HepG2 (cell line): Measurements from ENCODE around the gene PKDREJ. TPM values are rescaled to one million over a fixed set of nuclear protein-coding genes. Genes with fewer than 3 reads are reported as not detected.
"Not testable (repeated sequence)": the region's sequence is repeated elsewhere in the genome, so short reads cannot be mapped to it uniquely, and the experiment has no call there.

Source experiments
- ATAC-seq: fragments of 200-7000 bp; cut with Tn5 transposase; 3 replicates; pipeline ENCODE4 v1.9.1; 2020; ENCODE audit warnings: mild to moderate bottlenecking, moderate library complexity
- BruUV-seq: library from RNA; stranded (reverse); fragments of 400-500 nt; replicated peaks from 2 replicates; lab custom pipeline; 2021; lab: Mats Ljungman, UMichigan
- CTCF ChIA-PET: fragments of 300-600 bp; formaldehyde crosslinking; extraction: SDS; loops from one replicate; lab custom pipeline; 2021; ENCODE audit warnings: low total read pairs, inconsistent platforms, low intra/inter-chr PET ratio; lab: Yijun Ruan, JAX
- POLR2A ChIA-PET: fragments of 350-600 bp; sonication (Branson Sonifier 250); formaldehyde crosslinking; loops from one replicate; lab custom pipeline; 2020; ENCODE audit warnings: antibody characterized with exemption, inconsistent platforms; lab: Yijun Ruan, JAX
- DNase-seq: peaks from one replicate; pipeline ENCODE4 v3.0.0-alpha.2; 2015; ENCODE audit warnings: low spot score
- FAIRE-seq: peaks from 3 replicates; lab custom pipeline; 2011; peaks lifted over from hg19 to GRCh38; lab: Jason Lieb, UNC
- H2AFZ ChIP-seq: one replicate; pipeline ENCODE4 v1.6.1; 2011; ENCODE audit warnings: low read length, inconsistent platforms
- H3K27ac ChIP-seq: fragments of 300-600 bp; 3 replicates; pipeline ENCODE4 v1.8.0; 2011; ENCODE audit warnings: mixed run types, mild to moderate bottlenecking, mixed read lengths, low read length, inconsistent platforms; ENCODE audit not compliant: insufficient read depth; ENCODE audit errors: extremely low read length
- H3K27me3 ChIP-seq, 2 experiments: fragments of 200-600 bp in 1 of 2; 2 replicates in 1 of 2; 3 replicates in 1 of 2; pipeline versions ENCODE4 v1.6.0 to v1.8.0; 2011; ENCODE audit warnings: low read length in 2 of 2, mild to moderate bottlenecking in 2 of 2, moderate library complexity in 2 of 2, inconsistent platforms in 1 of 2; ENCODE audit not compliant: insufficient read depth in 2 of 2, control insufficient read depth in 1 of 2
- H3K36me3 ChIP-seq, 2 experiments: fragments of 200-600 bp in 1 of 2; replicated peaks in 1 of 2; 2 replicates in 1 of 2; 3 replicates in 1 of 2; pipeline versions ENCODE4 v1.5.1 to v1.8.0; 2011; ENCODE audit warnings: low read length in 2 of 2, inconsistent platforms in 1 of 2; ENCODE audit not compliant: insufficient read depth in 2 of 2, control insufficient read depth in 1 of 2
- H3K4me1 ChIP-seq: 2 replicates; pipeline ENCODE4 v1.5.1; 2012; ENCODE audit warnings: low read length, inconsistent platforms; ENCODE audit not compliant: insufficient read depth
- H3K4me2 ChIP-seq: 2 replicates; pipeline ENCODE4 v1.6.0; 2011; ENCODE audit warnings: low read depth, low read length, inconsistent platforms
- H3K4me3 ChIP-seq, 3 experiments: fragments of 200-600 bp in 1 of 3; sonication (generic), shearing (Covaris generic) in 1 of 3; replicated peaks in 1 of 3; 2 replicates each; pipeline ENCODE4 v1.5.1; 2011 to 2016; ENCODE audit warnings: low read length in 3 of 3, inconsistent platforms in 2 of 3, low read depth in 2 of 3, mild to moderate bottlenecking in 2 of 3, control low read depth in 1 of 3, mixed read lengths in 1 of 3; ENCODE audit not compliant: insufficient read depth in 1 of 3
- H3K79me2 ChIP-seq: one replicate; pipeline ENCODE4 v1.6.1; 2011; ENCODE audit warnings: low read length, inconsistent platforms; ENCODE audit not compliant: insufficient read depth
- H3K9ac ChIP-seq: 2 replicates; pipeline ENCODE4 v1.6.0; 2011; ENCODE audit warnings: mild to moderate bottlenecking, low read depth, low read length, inconsistent platforms; ENCODE audit not compliant: insufficient read depth
- H3K9me3 ChIP-seq: 2 replicates; pipeline ENCODE4 v1.5.1; 2012; ENCODE audit warnings: mild to moderate bottlenecking, low read length
- H4K20me1 ChIP-seq: 2 replicates; pipeline ENCODE4 v1.6.0; 2011; ENCODE audit warnings: inconsistent platforms, mild to moderate bottlenecking, low read length, moderate library complexity; ENCODE audit not compliant: insufficient read depth
- CENPX ChIP-seq: sonication (generic); formaldehyde crosslinking; IDR thresholded peaks from 2 replicates; pipeline ENCODE4 v1.9.0; 2021; ENCODE audit warnings: mild to moderate bottlenecking, missing genetic modification reagents, moderate library complexity
- DPF2 ChIP-seq: sonication (generic); formaldehyde crosslinking; IDR thresholded peaks from 2 replicates; pipeline ENCODE4 v1.4.0; 2020; ENCODE audit warnings: mild to moderate bottlenecking, low read depth, missing genetic modification reagents, borderline replicate concordance
- PHF5A ChIP-seq: IDR thresholded peaks from one replicate; pipeline ENCODE4 v1.6.1; 2018; ENCODE audit warnings: low read depth, missing genetic modification reagents; ENCODE audit not compliant: unreplicated experiment
- RARA ChIP-seq: IDR thresholded peaks from 2 replicates; pipeline ENCODE4 v1.6.1; 2016; ENCODE audit warnings: missing genetic modification reagents, missing compliant biosample characterization
- SNRNP70 ChIP-seq: fragments of 200-400 bp; formaldehyde crosslinking; IDR thresholded peaks from 2 replicates; pipeline ENCODE4 v1.6.1; 2017; ENCODE audit warnings: mild to moderate bottlenecking, low read depth, low read length, moderate library complexity
- SP1 ChIP-seq, 2 experiments: fragments of 450-650 bp in 1 of 2; sonication (generic) in 1 of 2; formaldehyde crosslinking in 1 of 2; IDR thresholded peaks; 2 replicates each; pipeline versions ENCODE4 v1.4.0 to v1.6.1; 2016 to 2020; ENCODE audit warnings: missing genetic modification reagents in 1 of 2
- TFAP4 ChIP-seq: sonication (generic); IDR thresholded peaks from 2 replicates; pipeline ENCODE4 v1.6.1; 2016; ENCODE audit warnings: low read depth, borderline replicate concordance
- ZNF12 ChIP-seq: sonication (generic); formaldehyde crosslinking; IDR thresholded peaks from 2 replicates; pipeline ENCODE4 v1.5.0; 2020; ENCODE audit warnings: missing genetic modification reagents
- ZNF382 ChIP-seq: sonication (generic); formaldehyde crosslinking; IDR thresholded peaks from 2 replicates; pipeline ENCODE4 v1.5.0; 2020; ENCODE audit warnings: missing genetic modification reagents, mild to moderate bottlenecking, borderline replicate concordance
- ZNF546 ChIP-seq: sonication (generic); formaldehyde crosslinking; conservative IDR thresholded peaks from 2 replicates; pipeline ENCODE4 v1.8.1; 2023; ENCODE audit warnings: mild to moderate bottlenecking, missing genetic modification reagents
- ZNF691 ChIP-seq: sonication (generic); formaldehyde crosslinking; IDR thresholded peaks from 2 replicates; pipeline ENCODE4 v1.4.0; 2020; ENCODE audit warnings: missing genetic modification reagents, low read depth, mild to moderate bottlenecking, borderline replicate concordance
- ZNF713 ChIP-seq: sonication (generic); formaldehyde crosslinking; IDR thresholded peaks from 2 replicates; pipeline ENCODE4 v1.4.0; 2020; ENCODE audit warnings: mild to moderate bottlenecking, missing genetic modification reagents
- ZNF878 ChIP-seq: sonication (generic); formaldehyde crosslinking; IDR thresholded peaks from 2 replicates; pipeline ENCODE4 v1.8.1; 2023; ENCODE audit warnings: mild to moderate bottlenecking, missing genetic modification reagents, moderate library complexity
- WGBS: methylation state at CpG from one replicate; pipeline ENCODE4 v1.1.6; 2017; ENCODE audit warnings: low lambda C conversion rate; 5-methylcytosine and 5-hydroxymethylcytosine counted together
- in situ Hi-C: cut with HindIII; loops from 2 replicates; pipeline ENCODE4 v1.10.0; 2017; ENCODE audit warnings: low pct_unique_long_range_greater_than_20kb; ENCODE audit not compliant: extremely low pct_ligation_motif_present
- intact Hi-C: fragments of 100-400 bp; cut with micrococcal nuclease; formaldehyde crosslinking; loops from one replicate; pipeline ENCODE4 v1.10.0; 2022; ENCODE audit not compliant: unreplicated experiment
- polyA plus RNA-seq, 8 experiments: library from polyadenylated mRNA; depleted of rRNA in 3 of 8; stranded (reverse) in 7 of 8; unstranded in 1 of 8; fragments of >200 nt; fragmentation: Illumina TruSeq in 4 of 8; extraction: Trizol in 4 of 8; gene quantifications; 2 replicates each; pipeline versions ENCODE4 v1.2.1 to v1.2.3, GENCODE V29; 2011 to 2016; ENCODE audit warnings: low read depth in 4 of 8, missing spikeins in 1 of 8, mixed read lengths in 1 of 8; ENCODE audit not compliant: insufficient read depth in 1 of 8
- total RNA-seq, 5 experiments: library from RNA; depleted of rRNA; stranded (reverse); fragments of >200 nt; fragmentation: Illumina TruSeq; extraction: Trizol; gene quantifications; 2 replicates each; pipeline ENCODE4 v1.2.3, GENCODE V29; 2016; ENCODE audit warnings: low read depth in 1 of 5

Gene PKDREJ
- total and polyA plus RNA-seq, 2 of the 13 experiments (the other 11 are each of a cell fraction or from before 2014, with no cell fraction given), result not detected

- no peak for TF ChIP-seq ZNF12
- TF ChIP-seq ZNF713 (CRISPR knock-in tag), result no peak
- TF ChIP-seq ZNF878 (CRISPR knock-in tag), result no peak
These were observed at the start of gene PKDREJ (continued) for GRCh38 chr22:46263216-46263590.

GRCh38 chr22:46312848-46313247 lies 49.7 kb upstream of the PKDREJ start:
- ATAC-seq, H3K4me2 ChIP-seq, H3K27ac ChIP-seq, DNase-seq, H4K20me1 ChIP-seq, H3K79me2 ChIP-seq, H3K4me3 ChIP-seq, H3K9me3 ChIP-seq, FAIRE-seq, H2AFZ ChIP-seq, BruUV-seq, POLR2A ChIA-PET, H3K9ac ChIP-seq, H3K4me1 ChIP-seq, intact Hi-C loops, H3K27me3 ChIP-seq: not testable (repeated sequence)
- CTCF ChIA-PET, result interaction anchor here (3.3 kb wide), 1 partner anchor 190 kb away, joined by 37 read pairs; no protein-coding TSS in a partner anchor
- WGBS, result 96% methylated on average over 2 of the region's 2 CpGs
- in situ Hi-C loops, result loop anchor here (5.0 to 10.0 kb wide), 2 partner anchors 191 to 298 kb away; no protein-coding TSS in a partner anchor
- peaks cover 13 to 53% of the 10 kb centered on the region in 2 experiments for H3K36me3 ChIP-seq

- H3K4me3 ChIP-seq, result no peak overlapping the region
- H3K79me2 ChIP-seq, result peaks cover 3% of the 10 kb centered on the region
- ChIA-PET CTCF (no interaction called here), POLR2A (no interaction called here)
- no peak overlapping the region for H2AFZ ChIP-seq
- no peak overlapping the region for H3K4me2 ChIP-seq
- BruUV-seq, result no TSS peak
- in situ Hi-C loops (loop anchor here (5.0 to 10.0 kb wide), 2 partner anchors 190 to 297 kb away; no protein-coding TSS in a partner anchor), intact Hi-C loops (no loop called here)
- H3K27ac ChIP-seq, result no peak overlapping the region
- peaks cover 11 to 45% of the 10 kb centered on the region in 2 experiments for H3K36me3 ChIP-seq
- H3K27me3 ChIP-seq, result no peaks in the 10 kb centered on the region
- H3K4me1 ChIP-seq, result no peaks in the 10 kb centered on the region
- ATAC-seq, result no peak
- no peak overlapping the region for H3K9ac ChIP-seq
- FAIRE-seq, result no peak
- H3K9me3 ChIP-seq, result no peaks in the 10 kb centered on the region
- no peak for DNase-seq
- H4K20me1 ChIP-seq, result no peaks in the 10 kb centered on the region
- 98% methylated on average over 8 of the region's 8 CpGs for WGBS
- TF ChIP-seq CENPX (CRISPR knock-in tag) (no peak), PHF5A (CRISPR knock-in tag) (no peak), ZNF546 (CRISPR knock-in tag) (no peak), RARA (CRISPR knock-in tag) (no peak), DPF2 (CRISPR knock-in tag) (no peak), TFAP4 (no peak), ZNF382 (CRISPR knock-in tag) (no peak), ZNF691 (CRISPR knock-in tag) (no peak), SP1 (IDR thresholded peaks at IDR 0.05) (no peak), SP1 (CRISPR knock-in tag; IDR thresholded peaks at IDR 0.05) (no peak), SNRNP70 (no peak)
These were observed 48.9 kb upstream of the PKDREJ start for GRCh38 chr22:46312056-46312455.
